ENCODE data around the gene MRFAP1L1. TPM values are rescaled to one million over a fixed set of nuclear protein-coding genes. Genes with fewer than 3 reads are reported as not detected.
A peak's percentile ranks its signal among the peaks of the same experiment; 100 is the strongest.

MRFAP1L1 gene
- total RNA-seq, 4 donors from 2014 or later: 51.6 to 76.6 (median 59.6) TPM

- H3K4me3 ChIP-seq: no peak overlapping the region
- no peaks in the 10 kb centered on the region for H3K27me3 ChIP-seq
- peak overlapping the region; percentile 34 to 82 (median 68) for H3K27ac ChIP-seq
- no peaks in the 10 kb centered on the region for H3K36me3 ChIP-seq
- 60 to 75% methylated on average over 15 to 21 of the region's 21 CpGs for whole genome bisulfite sequencing, 2 donors
- H3K9me3 ChIP-seq: no peaks in the 10 kb centered on the region
- TF ChIP-seq EP300 (IDR thresholded peaks at IDR 0.05) (peak in 1 of 2 donors; percentile 76), POLR2A (IDR thresholded peaks at IDR 0.05) (no peak)
- DNase-seq (ENCODE audit: low spot score in 2 of 2): no peak
- H3K4me1 ChIP-seq: peaks cover 0 to 60% (median 24%) of the 10 kb centered on the region in 4 donors
Observed at GRCh38 chr4:6724421-6725111, 14.9 kb upstream of the MRFAP1L1 start.

GRCh38 chr4:6723851-6724250 lies 14.2 kb upstream of the MRFAP1L1 start:
- Histone ChIP-seq H3K27me3 (no peaks in the 10 kb centered on the region), H3K36me3 (peaks cover 0 to 3% (median 0%) of the 10 kb centered on the region in 3 donors), H3K27ac (peak overlapping the region; percentile 16 to 82 (median 68)), H3K4me1 (peaks cover 0 to 55% (median 24%) of the 10 kb centered on the region in 4 donors), H3K9me3 (no peaks in the 10 kb centered on the region), H3K4me3 (no peak overlapping the region)
- no peak for DNase-seq (ENCODE audit: low spot score in 2 of 2)
- 84 to 86% methylated on average over 5 to 8 of the region's 8 CpGs for WGBS, 2 donors
- TF ChIP-seq EP300 (IDR thresholded peaks at IDR 0.05) (no peak), POLR2A (IDR thresholded peaks at IDR 0.05) (no peak), CTCF (IDR thresholded peaks at IDR 0.05) (no peak)

GRCh38 chr4:6722891-6723290 lies 13.2 kb upstream of the MRFAP1L1 start:
- H3K4me3 ChIP-seq: no peak overlapping the region
- H3K9me3 ChIP-seq: no peaks in the 10 kb centered on the region
- TF ChIP-seq POLR2A (IDR thresholded peaks at IDR 0.05) (no peak), CTCF (IDR thresholded peaks at IDR 0.05) (no peak), EP300 (IDR thresholded peaks at IDR 0.05) (no peak)
- H3K27me3 ChIP-seq: no peaks in the 10 kb centered on the region
- DNase-seq (ENCODE audit: low spot score in 2 of 2): no peak
- WGBS, 2 donors: 95 to 96% methylated on average over 12 of the region's 12 CpGs
- peaks cover 0 to 10% (median 0%) of the 10 kb centered on the region in 3 donors for H3K36me3 ChIP-seq
- H3K4me1 ChIP-seq: peaks cover 0 to 51% (median 28%) of the 10 kb centered on the region in 4 donors
- H3K27ac ChIP-seq: no peak overlapping the region

- WGBS, 2 donors: 94 to 95% methylated on average over 10 of the region's 10 CpGs
- TF ChIP-seq EP300 (IDR thresholded peaks at IDR 0.05): no peak
- no peak for TF ChIP-seq CTCF (IDR thresholded peaks at IDR 0.05)
- TF ChIP-seq POLR2A (IDR thresholded peaks at IDR 0.05): no peak
- peaks cover 0 to 48% (median 30%) of the 10 kb centered on the region in 4 donors for H3K4me1 ChIP-seq
- H3K36me3 ChIP-seq: peaks cover 0 to 10% (median 0%) of the 10 kb centered on the region in 3 donors
- H3K27ac ChIP-seq: no peak overlapping the region
- no peaks in the 10 kb centered on the region for H3K9me3 ChIP-seq
- H3K4me3 ChIP-seq: no peak overlapping the region
- no peak for DNase-seq (ENCODE audit: low spot score in 2 of 2)
- H3K27me3 ChIP-seq: no peaks in the 10 kb centered on the region
Observed at GRCh38 chr4:6721121-6721520, 11.5 kb upstream of the MRFAP1L1 start.

DNA sequence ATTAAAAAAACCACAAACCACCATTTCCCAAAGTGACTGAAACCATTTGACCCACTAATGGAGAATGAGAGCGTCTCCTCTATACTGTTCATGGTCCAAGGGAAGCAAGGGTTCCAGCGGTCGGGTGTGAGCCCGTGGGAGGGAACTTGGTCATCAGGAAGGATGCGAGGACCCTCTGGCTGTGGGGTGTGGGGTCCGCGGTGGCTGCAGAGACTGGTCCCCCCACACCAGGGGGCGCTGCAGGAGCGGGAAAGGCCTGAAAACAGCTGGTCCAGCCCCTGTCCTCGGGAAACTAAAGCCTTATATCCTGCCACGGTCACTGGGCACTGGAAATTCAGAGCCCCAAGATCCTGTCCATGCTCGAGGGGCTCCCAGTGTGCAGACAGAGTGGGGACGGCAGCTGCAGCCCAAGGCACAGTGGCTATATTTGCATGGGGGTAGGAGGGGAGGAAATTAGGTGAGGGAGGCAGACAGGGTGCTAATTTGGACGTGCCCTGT lies 10.6 kb upstream of the MRFAP1L1 start:
- no peaks in the 10 kb centered on the region for H3K27me3 ChIP-seq
- H3K4me1 ChIP-seq: peaks cover 0 to 46% (median 31%) of the 10 kb centered on the region in 4 donors
- TF ChIP-seq POLR2A (IDR thresholded peaks at IDR 0.05): peak in 1 of 2 donors; percentile 5
- no peak for TF ChIP-seq EP300 (IDR thresholded peaks at IDR 0.05)
- TF ChIP-seq CTCF (IDR thresholded peaks at IDR 0.05): peak; percentile 88 to 99 (median 94)
- peak overlapping the region in 3 of 4 donors; percentile 2 to 45 (median 31) for H3K27ac ChIP-seq
- DNase-seq (ENCODE audit: low spot score in 2 of 2): peak; percentile 66 to 79
- no peaks in the 10 kb centered on the region for H3K9me3 ChIP-seq
- H3K4me3 ChIP-seq: no peak overlapping the region
- WGBS, 2 donors: 4 to 6% methylated on average over 14 of the region's 14 CpGs
- H3K36me3 ChIP-seq: peaks cover 0 to 10% (median 0%) of the 10 kb centered on the region in 3 donors
